ENCODE data around the gene PRMT7.

DNA sequence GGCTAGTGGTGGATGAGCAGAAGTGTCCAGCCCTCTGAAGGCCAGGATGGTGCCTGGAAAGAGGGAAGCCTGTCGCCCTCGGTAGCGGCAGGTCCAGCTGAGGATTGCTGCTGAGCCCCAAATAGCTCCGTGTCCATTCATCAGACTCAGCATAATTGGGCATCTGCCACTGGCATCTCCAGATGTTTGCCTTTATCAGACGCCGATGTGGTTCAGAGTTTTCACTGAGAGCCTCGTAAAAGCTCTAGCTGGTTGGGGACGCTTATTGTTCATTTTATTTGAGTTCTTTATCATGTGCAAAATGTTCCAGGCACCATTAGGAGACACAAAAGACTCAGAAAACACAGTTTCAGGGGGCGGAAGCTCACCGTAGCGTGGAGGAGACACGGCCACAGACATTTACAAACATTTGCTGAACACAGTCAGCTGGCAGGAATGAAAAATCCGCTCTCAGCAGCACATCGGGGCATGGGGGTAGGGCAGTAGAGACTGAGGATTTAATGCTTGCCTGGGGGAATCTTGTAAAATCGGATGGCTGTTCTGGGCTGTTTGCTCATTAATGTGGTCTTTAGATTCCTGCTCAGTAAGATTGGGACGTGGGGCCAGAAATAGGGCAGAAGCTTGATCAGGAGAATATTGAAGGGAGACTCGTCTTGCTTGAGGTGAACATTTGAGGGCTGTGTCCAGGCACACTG, 95.8 kb downstream of the PRMT7 start:
- TF ChIP-seq, protein P1, sequence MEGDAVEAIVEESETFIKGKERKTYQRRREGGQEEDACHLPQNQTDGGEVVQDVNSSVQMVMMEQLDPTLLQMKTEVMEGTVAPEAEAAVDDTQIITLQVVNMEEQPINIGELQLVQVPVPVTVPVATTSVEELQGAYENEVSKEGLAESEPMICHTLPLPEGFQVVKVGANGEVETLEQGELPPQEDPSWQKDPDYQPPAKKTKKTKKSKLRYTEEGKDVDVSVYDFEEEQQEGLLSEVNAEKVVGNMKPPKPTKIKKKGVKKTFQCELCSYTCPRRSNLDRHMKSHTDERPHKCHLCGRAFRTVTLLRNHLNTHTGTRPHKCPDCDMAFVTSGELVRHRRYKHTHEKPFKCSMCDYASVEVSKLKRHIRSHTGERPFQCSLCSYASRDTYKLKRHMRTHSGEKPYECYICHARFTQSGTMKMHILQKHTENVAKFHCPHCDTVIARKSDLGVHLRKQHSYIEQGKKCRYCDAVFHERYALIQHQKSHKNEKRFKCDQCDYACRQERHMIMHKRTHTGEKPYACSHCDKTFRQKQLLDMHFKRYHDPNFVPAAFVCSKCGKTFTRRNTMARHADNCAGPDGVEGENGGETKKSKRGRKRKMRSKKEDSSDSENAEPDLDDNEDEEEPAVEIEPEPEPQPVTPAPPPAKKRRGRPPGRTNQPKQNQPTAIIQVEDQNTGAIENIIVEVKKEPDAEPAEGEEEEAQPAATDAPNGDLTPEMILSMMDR (conservative IDR thresholded peaks at IDR 0.05; ENCODE audit: low read length): no peak
- TF ChIP-seq EZH2phosphoT487 (IDR thresholded peaks at IDR 0.05; ENCODE audit: borderline replicate concordance, low read depth, low read length): no peak

Measured in OCI-LY7 (cell line).